ENCODE measurements around the gene CAMK1D.
A peak's percentile ranks its signal among the peaks of the same experiment; 100 is the strongest.

Gene CAMK1D

GRCh38 chr10:12655940-12656339, 306.6 kb downstream of the CAMK1D start:
- H3K4me3 ChIP-seq (ENCODE audit: low read depth in 1 of 2, low read length in 2 of 2), result no peak overlapping the region
- H4K20me1 ChIP-seq (ENCODE audit: insufficient read depth, low read length), result no peaks in the 10 kb centered on the region
- peak overlapping the region; percentile 37 for H3K27ac ChIP-seq (ENCODE audit: low read length)
- DNase-seq (no peak), ATAC-seq (ENCODE audit: insufficient read depth, low read depth) (no peak)
- H3K4me2 ChIP-seq (ENCODE audit: insufficient read depth, low read length), result no peak overlapping the region
- no peak overlapping the region for H2AFZ ChIP-seq (ENCODE audit: low read depth, low read length)
- no peak overlapping the region for H3K9ac ChIP-seq (ENCODE audit: low read depth, low read length)
- no peak for TF ChIP-seq EZH2 (IDR thresholded peaks at IDR 0.05; ENCODE audit: borderline replicate concordance, low read depth, low read length, severe bottlenecking)
- TF ChIP-seq, protein P1, sequence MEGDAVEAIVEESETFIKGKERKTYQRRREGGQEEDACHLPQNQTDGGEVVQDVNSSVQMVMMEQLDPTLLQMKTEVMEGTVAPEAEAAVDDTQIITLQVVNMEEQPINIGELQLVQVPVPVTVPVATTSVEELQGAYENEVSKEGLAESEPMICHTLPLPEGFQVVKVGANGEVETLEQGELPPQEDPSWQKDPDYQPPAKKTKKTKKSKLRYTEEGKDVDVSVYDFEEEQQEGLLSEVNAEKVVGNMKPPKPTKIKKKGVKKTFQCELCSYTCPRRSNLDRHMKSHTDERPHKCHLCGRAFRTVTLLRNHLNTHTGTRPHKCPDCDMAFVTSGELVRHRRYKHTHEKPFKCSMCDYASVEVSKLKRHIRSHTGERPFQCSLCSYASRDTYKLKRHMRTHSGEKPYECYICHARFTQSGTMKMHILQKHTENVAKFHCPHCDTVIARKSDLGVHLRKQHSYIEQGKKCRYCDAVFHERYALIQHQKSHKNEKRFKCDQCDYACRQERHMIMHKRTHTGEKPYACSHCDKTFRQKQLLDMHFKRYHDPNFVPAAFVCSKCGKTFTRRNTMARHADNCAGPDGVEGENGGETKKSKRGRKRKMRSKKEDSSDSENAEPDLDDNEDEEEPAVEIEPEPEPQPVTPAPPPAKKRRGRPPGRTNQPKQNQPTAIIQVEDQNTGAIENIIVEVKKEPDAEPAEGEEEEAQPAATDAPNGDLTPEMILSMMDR (IDR thresholded peaks at IDR 0.05; ENCODE audit: borderline replicate concordance, extremely low read depth, low read length, poor library complexity, severe bottlenecking), result no peak
- H3K27me3 ChIP-seq (ENCODE audit: insufficient read depth, low read length, poor library complexity), result no peaks in the 10 kb centered on the region
- no peaks in the 10 kb centered on the region for H3K36me3 ChIP-seq (ENCODE audit: insufficient read depth, low read length)
- H3K9me3 ChIP-seq (ENCODE audit: insufficient read depth, low read length, severe bottlenecking), result peaks cover 12% of the 10 kb centered on the region
- H3K79me2 ChIP-seq (ENCODE audit: insufficient read depth, low read length), result no peaks in the 10 kb centered on the region
- H3K4me1 ChIP-seq (ENCODE audit: insufficient read depth, low read length), result peaks cover 7% of the 10 kb centered on the region; the same call in 1 of the 2 replicates

DNA sequence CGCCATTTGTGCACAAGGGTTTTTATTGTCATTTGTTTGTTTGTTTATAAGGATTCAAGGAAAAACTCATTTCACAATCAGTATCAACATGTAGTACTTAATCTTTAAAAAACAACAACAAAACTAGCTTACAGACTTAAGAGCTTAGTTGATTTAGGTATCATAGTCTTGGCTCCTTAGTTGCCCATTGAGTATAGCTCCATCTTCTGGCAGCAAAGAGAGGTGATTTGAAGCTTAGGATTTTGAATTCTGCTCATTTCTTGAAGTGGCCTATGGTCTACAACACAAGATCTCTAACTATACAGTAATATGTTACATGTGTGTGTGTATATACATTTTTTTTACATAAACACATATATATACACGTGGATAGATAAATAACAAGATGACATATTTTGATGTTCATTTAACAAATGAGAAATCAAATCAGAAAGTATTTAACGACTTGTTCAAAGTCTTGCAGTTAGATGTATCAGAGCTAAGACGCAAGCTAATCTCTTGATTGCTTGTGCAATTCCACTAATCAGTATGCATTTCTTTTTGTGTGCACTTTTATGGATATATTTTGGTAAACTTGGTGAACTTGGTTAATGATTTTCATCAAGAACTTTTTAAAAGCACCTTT, 307.3 kb downstream of the CAMK1D start:
- peak; percentile 16 for DNase-seq
- Histone ChIP-seq H3K4me1 (ENCODE audit: insufficient read depth, low read length) (peaks cover 7% of the 10 kb centered on the region; the same call in 1 of the 2 replicates), H3K36me3 (ENCODE audit: insufficient read depth, low read length) (no peaks in the 10 kb centered on the region), H3K9ac (ENCODE audit: low read depth, low read length) (no peak overlapping the region), H4K20me1 (ENCODE audit: insufficient read depth, low read length) (no peaks in the 10 kb centered on the region), H3K27me3 (ENCODE audit: insufficient read depth, low read length, poor library complexity) (no peaks in the 10 kb centered on the region), H2AFZ (ENCODE audit: low read depth, low read length) (no peak overlapping the region), H3K9me3 (ENCODE audit: insufficient read depth, low read length, severe bottlenecking) (peaks cover 12% of the 10 kb centered on the region), H3K27ac (ENCODE audit: low read length) (peak overlapping the region; percentile 37), H3K79me2 (ENCODE audit: insufficient read depth, low read length) (no peaks in the 10 kb centered on the region), H3K4me3 (ENCODE audit: low read depth in 1 of 2, low read length in 2 of 2) (no peak overlapping the region), H3K4me2 (ENCODE audit: insufficient read depth, low read length) (no peak overlapping the region)
- TF ChIP-seq EZH2 (IDR thresholded peaks at IDR 0.05; ENCODE audit: borderline replicate concordance, low read depth, low read length, severe bottlenecking), result no peak
- TF ChIP-seq, protein P1 (IDR thresholded peaks at IDR 0.05; ENCODE audit: borderline replicate concordance, extremely low read depth, low read length, poor library complexity, severe bottlenecking), result peak; percentile 89
- ATAC-seq (ENCODE audit: insufficient read depth, low read depth), result peak; percentile 93

DNA sequence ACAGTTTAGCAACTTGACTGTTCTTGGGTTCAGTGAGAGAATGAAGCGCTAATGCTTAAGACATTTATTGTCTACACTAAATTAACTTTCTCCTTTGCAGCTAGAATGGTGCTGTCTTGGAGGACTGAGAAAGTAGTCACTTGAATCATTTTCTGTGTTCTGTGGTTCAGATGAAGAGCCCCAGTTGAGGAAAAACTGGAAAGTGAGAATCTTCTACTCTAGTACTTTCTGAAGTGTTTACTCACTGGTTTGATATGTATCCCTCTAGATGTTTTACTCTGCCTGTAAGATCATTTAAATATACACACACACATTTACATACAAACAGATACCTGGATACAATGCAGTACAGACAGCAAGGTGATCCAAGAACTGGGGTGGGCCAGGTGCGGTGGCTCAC, 308.1 kb downstream of the CAMK1D start:
- no peak overlapping the region for H3K4me3 ChIP-seq (ENCODE audit: low read depth in 1 of 2, low read length in 2 of 2)
- TF ChIP-seq, protein P1 (IDR thresholded peaks at IDR 0.05; ENCODE audit: borderline replicate concordance, extremely low read depth, low read length, poor library complexity, severe bottlenecking), result no peak
- TF ChIP-seq EZH2 (IDR thresholded peaks at IDR 0.05; ENCODE audit: borderline replicate concordance, low read depth, low read length, severe bottlenecking), result no peak
- H3K36me3 ChIP-seq (ENCODE audit: insufficient read depth, low read length), result no peaks in the 10 kb centered on the region
- DNase-seq, result no peak
- peaks cover 12% of the 10 kb centered on the region for H3K9me3 ChIP-seq (ENCODE audit: insufficient read depth, low read length, severe bottlenecking)
- ATAC-seq (ENCODE audit: insufficient read depth, low read depth), result no peak
- no peaks in the 10 kb centered on the region for H3K27me3 ChIP-seq (ENCODE audit: insufficient read depth, low read length, poor library complexity)
- H3K4me2 ChIP-seq (ENCODE audit: insufficient read depth, low read length), result no peak overlapping the region
- no peak overlapping the region for H3K27ac ChIP-seq (ENCODE audit: low read length)
- no peak overlapping the region for H3K9ac ChIP-seq (ENCODE audit: low read depth, low read length)
- H2AFZ ChIP-seq (ENCODE audit: low read depth, low read length), result no peak overlapping the region
- peaks cover 7% of the 10 kb centered on the region; the same call in 1 of the 2 replicates for H3K4me1 ChIP-seq (ENCODE audit: insufficient read depth, low read length)
- H4K20me1 ChIP-seq (ENCODE audit: insufficient read depth, low read length), result no peaks in the 10 kb centered on the region
- H3K79me2 ChIP-seq (ENCODE audit: insufficient read depth, low read length), result no peaks in the 10 kb centered on the region

Measured in DND-41 (cell line).